ENCODE results near the gene ARMH1.

GRCh38 chr1:44660176-44660575 is 14.3 kb upstream of the ARMH1 start:
- TF ChIP-seq CTCF (IDR thresholded peaks at IDR 0.05; ENCODE audit: poor library complexity), result no peak
- no peak for TF ChIP-seq EZH2phosphoT487 (IDR thresholded peaks at IDR 0.05; ENCODE audit: low read depth, severe bottlenecking, unreplicated experiment)
- no peak for TF ChIP-seq EZH2 (IDR thresholded peaks at IDR 0.05; ENCODE audit: borderline replicate concordance)

All from hepatocyte (in vitro differentiated cells).